ENCODE results near the gene GPR143. TPM values are rescaled to one million over a fixed set of nuclear protein-coding genes. Genes with fewer than 3 reads are reported as not detected.

GPR143 gene
- total and polyA plus RNA-seq, 2 experiments from 2014 or later, result 6.3 to 12.8 TPM

DNA sequence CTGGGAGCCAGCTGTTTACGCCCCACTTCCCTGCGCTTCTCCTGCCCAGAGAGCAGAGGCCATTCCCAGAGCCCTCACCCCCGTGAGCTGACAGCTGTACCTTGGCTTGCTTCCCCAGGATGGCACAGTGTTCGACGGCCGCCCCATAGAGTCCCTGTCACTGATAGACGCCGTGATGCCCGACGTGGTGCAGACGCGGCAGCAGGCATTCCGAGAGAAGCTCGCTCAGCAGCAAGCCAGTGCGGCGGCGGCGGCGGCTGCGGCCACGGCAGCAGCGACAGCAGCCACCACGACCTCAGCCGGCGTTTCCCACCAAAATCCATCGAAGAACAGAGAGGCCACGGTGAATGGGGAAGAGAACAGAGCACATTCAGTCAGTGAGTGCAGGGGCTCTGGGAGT is 77.7 kb downstream of the GPR143 start:
- no peaks in the 10 kb centered on the region for H3K27me3 ChIP-seq
- TF ChIP-seq, protein P1, sequence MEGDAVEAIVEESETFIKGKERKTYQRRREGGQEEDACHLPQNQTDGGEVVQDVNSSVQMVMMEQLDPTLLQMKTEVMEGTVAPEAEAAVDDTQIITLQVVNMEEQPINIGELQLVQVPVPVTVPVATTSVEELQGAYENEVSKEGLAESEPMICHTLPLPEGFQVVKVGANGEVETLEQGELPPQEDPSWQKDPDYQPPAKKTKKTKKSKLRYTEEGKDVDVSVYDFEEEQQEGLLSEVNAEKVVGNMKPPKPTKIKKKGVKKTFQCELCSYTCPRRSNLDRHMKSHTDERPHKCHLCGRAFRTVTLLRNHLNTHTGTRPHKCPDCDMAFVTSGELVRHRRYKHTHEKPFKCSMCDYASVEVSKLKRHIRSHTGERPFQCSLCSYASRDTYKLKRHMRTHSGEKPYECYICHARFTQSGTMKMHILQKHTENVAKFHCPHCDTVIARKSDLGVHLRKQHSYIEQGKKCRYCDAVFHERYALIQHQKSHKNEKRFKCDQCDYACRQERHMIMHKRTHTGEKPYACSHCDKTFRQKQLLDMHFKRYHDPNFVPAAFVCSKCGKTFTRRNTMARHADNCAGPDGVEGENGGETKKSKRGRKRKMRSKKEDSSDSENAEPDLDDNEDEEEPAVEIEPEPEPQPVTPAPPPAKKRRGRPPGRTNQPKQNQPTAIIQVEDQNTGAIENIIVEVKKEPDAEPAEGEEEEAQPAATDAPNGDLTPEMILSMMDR (IDR thresholded peaks at IDR 0.05; ENCODE audit: low read depth, low read length), result no peak
- no peak overlapping the region for H3K4me3 ChIP-seq
- no peaks in the 10 kb centered on the region for H3K9me3 ChIP-seq (ENCODE audit: low read depth)
- no peaks in the 10 kb centered on the region for H3K4me1 ChIP-seq (ENCODE audit: low read depth)
- no peak for DNase-seq (ENCODE audit: low read depth in 1 of 2, low spot score in 1 of 2)
- H3K36me3 ChIP-seq, result peaks cover 31% of the 10 kb centered on the region
- no peak overlapping the region for H3K27ac ChIP-seq

DNA sequence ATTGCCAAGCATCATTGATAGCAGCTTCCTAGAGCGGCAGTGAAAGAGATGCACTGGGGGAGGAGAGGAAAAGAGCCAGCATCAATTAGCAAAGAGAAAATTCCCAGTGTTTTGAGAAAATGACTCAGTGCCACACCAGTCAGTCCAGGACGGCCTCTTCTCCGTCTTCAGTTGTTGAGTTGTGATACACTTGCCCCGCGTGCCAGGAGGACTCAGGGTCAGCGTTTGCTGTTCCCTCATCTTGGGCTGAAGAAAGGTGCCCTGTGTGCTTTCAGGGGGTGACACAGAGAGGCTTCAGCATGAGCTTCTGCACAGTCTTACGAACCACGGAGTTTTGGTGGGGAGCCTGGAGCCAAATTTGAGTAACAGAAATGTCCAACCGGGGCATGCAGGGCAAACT is 82.3 kb downstream of the GPR143 start:
- Histone ChIP-seq H3K27me3 (no peaks in the 10 kb centered on the region), H3K4me1 (ENCODE audit: low read depth) (no peaks in the 10 kb centered on the region), H3K9me3 (ENCODE audit: low read depth) (no peaks in the 10 kb centered on the region), H3K4me3 (no peak overlapping the region), H3K27ac (no peak overlapping the region), H3K36me3 (peaks cover 12% of the 10 kb centered on the region)
- TF ChIP-seq, protein P1 (IDR thresholded peaks at IDR 0.05; ENCODE audit: low read depth, low read length), result no peak
- no peak for DNase-seq (ENCODE audit: low read depth in 1 of 2, low spot score in 1 of 2)

DNA sequence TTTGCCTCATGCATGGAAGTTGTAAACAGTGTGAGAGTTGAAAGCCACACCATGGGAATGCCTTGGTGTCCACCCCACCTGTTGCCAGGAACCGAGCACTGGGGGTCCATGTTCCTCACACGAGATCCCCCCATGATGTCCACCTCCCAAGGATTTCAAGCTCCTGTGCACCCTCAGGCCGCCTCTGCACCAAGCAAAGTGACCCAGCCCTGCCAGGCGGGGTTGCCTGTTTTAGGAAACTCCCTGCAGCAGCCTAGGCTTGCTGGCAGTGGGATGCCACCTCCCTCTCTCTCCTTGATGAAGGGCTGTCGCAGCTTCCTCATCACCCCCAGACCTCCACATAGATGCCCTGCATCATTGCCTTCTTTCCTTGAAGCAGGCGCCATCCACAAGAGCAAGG is 82.8 kb downstream of the GPR143 start:
- TF ChIP-seq, protein P1 (IDR thresholded peaks at IDR 0.05; ENCODE audit: low read depth, low read length), result no peak
- DNase-seq (ENCODE audit: low read depth in 1 of 2, low spot score in 1 of 2), result no peak
- no peak overlapping the region for H3K27ac ChIP-seq
- H3K4me1 ChIP-seq (ENCODE audit: low read depth), result no peaks in the 10 kb centered on the region
- no peaks in the 10 kb centered on the region for H3K9me3 ChIP-seq (ENCODE audit: low read depth)
- peaks cover 12% of the 10 kb centered on the region for H3K36me3 ChIP-seq
- H3K27me3 ChIP-seq, result no peaks in the 10 kb centered on the region
- no peak overlapping the region for H3K4me3 ChIP-seq

DNA sequence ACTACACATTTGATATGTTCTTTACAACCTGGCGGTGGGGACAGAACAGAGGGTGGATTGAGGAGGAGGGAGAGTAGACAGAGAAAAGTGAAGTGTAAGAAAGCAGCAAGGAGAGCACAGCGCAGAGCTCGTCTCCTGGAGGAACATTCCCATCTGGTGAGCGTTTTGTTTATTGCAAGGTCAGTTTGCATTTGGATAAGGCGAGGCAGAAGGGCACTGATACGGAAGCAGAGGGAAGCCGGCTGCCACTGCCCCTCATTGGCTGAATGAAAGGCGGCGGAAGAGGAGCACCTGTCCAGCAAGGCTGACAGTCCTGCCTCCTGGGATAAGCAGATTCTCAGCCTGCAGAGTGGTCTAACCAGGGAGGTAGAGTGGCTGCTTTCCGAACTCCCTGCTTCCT is 83.2 kb downstream of the GPR143 start:
- Histone ChIP-seq H3K4me3 (no peak overlapping the region), H3K27ac (no peak overlapping the region), H3K36me3 (peaks cover 12% of the 10 kb centered on the region), H3K9me3 (ENCODE audit: low read depth) (no peaks in the 10 kb centered on the region), H3K4me1 (ENCODE audit: low read depth) (no peaks in the 10 kb centered on the region), H3K27me3 (no peaks in the 10 kb centered on the region)
- DNase-seq (ENCODE audit: low read depth in 1 of 2, low spot score in 1 of 2), result peak; percentile 44 to 53
- TF ChIP-seq, protein P1 (IDR thresholded peaks at IDR 0.05; ENCODE audit: low read depth, low read length), result peak; percentile 19

DNA sequence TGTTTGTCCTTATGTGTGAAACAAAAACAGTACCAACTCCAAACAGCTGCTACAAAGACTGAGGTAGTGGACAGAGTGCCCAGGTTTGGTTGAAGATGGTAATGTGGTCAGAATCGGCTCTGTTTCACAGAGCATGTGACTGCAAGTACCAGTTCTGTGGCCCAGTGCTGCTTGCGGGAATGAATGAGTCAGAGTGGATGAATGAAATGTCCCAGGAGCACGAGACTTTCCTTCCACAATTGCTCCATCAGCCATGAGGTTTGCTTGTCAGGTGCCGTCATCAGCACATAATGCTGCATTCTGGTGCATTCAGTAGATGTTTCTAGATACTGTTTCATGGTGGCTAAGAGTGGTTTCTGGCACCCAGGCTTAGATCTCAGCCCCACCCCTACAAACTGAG is 84.2 kb downstream of the GPR143 start:
- Histone ChIP-seq H3K9me3 (ENCODE audit: low read depth) (no peaks in the 10 kb centered on the region), H3K27me3 (no peaks in the 10 kb centered on the region), H3K36me3 (peaks cover 12% of the 10 kb centered on the region), H3K27ac (no peak overlapping the region), H3K4me1 (ENCODE audit: low read depth) (no peaks in the 10 kb centered on the region), H3K4me3 (no peak overlapping the region)
- peak in 1 of 2 donors; percentile 42 for DNase-seq (ENCODE audit: low read depth in 1 of 2, low spot score in 1 of 2)
- TF ChIP-seq, protein P1 (IDR thresholded peaks at IDR 0.05; ENCODE audit: low read depth, low read length), result no peak

DNA sequence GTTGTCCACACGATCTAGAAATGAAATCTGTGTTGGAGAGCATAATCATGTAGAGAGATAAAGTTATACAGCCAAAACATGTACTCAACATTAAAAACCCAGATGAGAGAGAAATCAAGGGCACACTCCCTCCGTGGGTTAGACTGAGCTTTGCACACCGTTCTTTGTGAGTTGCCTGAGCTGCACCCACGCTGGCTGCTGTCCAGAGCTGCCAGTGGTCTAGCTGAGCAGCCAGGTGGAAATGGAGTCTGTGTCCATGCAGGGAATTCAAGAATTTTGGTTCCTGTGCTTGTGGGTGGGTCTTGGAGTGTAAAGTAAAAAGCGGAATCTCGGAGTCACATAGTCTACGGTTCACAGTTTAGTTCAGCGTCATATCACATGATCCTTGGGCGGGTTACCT is 84.6 kb downstream of the GPR143 start:
- TF ChIP-seq, protein P1 (IDR thresholded peaks at IDR 0.05; ENCODE audit: low read depth, low read length), result no peak
- peaks cover 10% of the 10 kb centered on the region for H3K36me3 ChIP-seq
- no peak overlapping the region for H3K27ac ChIP-seq
- H3K27me3 ChIP-seq, result no peaks in the 10 kb centered on the region
- no peaks in the 10 kb centered on the region for H3K9me3 ChIP-seq (ENCODE audit: low read depth)
- no peak overlapping the region for H3K4me3 ChIP-seq
- no peaks in the 10 kb centered on the region for H3K4me1 ChIP-seq (ENCODE audit: low read depth)
- no peak for DNase-seq (ENCODE audit: low read depth in 1 of 2, low spot score in 1 of 2)
